Testis (tissue), 3 donors: Measurements from ENCODE around the gene KCNN3. TPM values are rescaled to one million over a fixed set of nuclear protein-coding genes. Genes with fewer than 3 reads are reported as not detected.

ENCODE experiments used
- DNase-seq: peaks from one replicate; pipeline ENCODE4 v3.0.0-alpha.2; 2019
- H3K27ac ChIP-seq, 2 donors: fragments of 200-600 bp; sonication (generic); one replicate each; pipeline ENCODE4 v1.5.1; 2019
- H3K27me3 ChIP-seq: fragments of 200-600 bp; sonication (generic); one replicate; pipeline ENCODE4 v1.5.1; 2019
- H3K36me3 ChIP-seq: fragments of 200-600 bp; sonication (generic); one replicate; pipeline ENCODE4 v1.5.1; 2017; ENCODE audit warnings: low read depth; ENCODE audit errors: missing control alignments
- H3K4me1 ChIP-seq: fragments of 200-600 bp; sonication (generic); one replicate; pipeline ENCODE4 v1.5.1; 2019
- H3K4me3 ChIP-seq, 2 donors: fragments of 200-600 bp; sonication (generic); one replicate each; pipeline ENCODE4 v1.5.1; 2017 to 2019
- H3K9me3 ChIP-seq: fragments of 200-600 bp; sonication (generic); one replicate; pipeline ENCODE4 v1.5.1; 2017
- POLR2A ChIP-seq: fragments of 450-650 bp; IDR thresholded peaks from one replicate; pipeline ENCODE4 v1.6.1; 2017; ENCODE audit warnings: antibody characterized with exemption, mild to moderate bottlenecking, moderate library complexity
- WGBS, 2 donors: methylation state at CpG; one replicate each; pipeline ENCODE4 v1.1.5; 2018; 5-methylcytosine and 5-hydroxymethylcytosine counted together
- intact Hi-C: fragments of 100-400 bp; cut with DNase I; formaldehyde crosslinking; loops from one replicate; pipeline ENCODE4 v1.15.1; 2023; ENCODE audit warnings: low total_unique reads
- polyA plus RNA-seq: library from polyadenylated mRNA; stranded (reverse); fragments of 350-450 nt; fragmentation: Illumina TruSeq; extraction: RNeasy Lipid Tissue Mini Kit (QIAGEN cat#74804); gene quantifications from one replicate; pipeline ENCODE4 v1.2.3, GENCODE V29; 2014; ENCODE audit warnings: low read depth, low replicate concordance; ENCODE audit not compliant: insufficient read depth
- total RNA-seq, 2 donors: library from RNA; depleted of rRNA; stranded (reverse); fragments of >200 nt; gene quantifications; one replicate each; pipeline ENCODE4 v1.2.3, GENCODE V29; 2016
- TF ChIP-seq, protein P1 (sequence below), 3 experiments: fragments of 450-650 bp in 2 of 3; fragments of 200-600 bp in 1 of 3; sonication (generic) in 1 of 3; IDR thresholded peaks; one replicate each; pipeline ENCODE4 v1.5.1; 2016 to 2019; ENCODE audit warnings: antibody characterized with exemption in 3 of 3, mild to moderate bottlenecking in 2 of 3, moderate library complexity in 1 of 3

KCNN3 gene
- total and polyA plus RNA-seq, 3 donors from 2014 or later: 0.24 to 0.78 (median 0.56) TPM

DNA sequence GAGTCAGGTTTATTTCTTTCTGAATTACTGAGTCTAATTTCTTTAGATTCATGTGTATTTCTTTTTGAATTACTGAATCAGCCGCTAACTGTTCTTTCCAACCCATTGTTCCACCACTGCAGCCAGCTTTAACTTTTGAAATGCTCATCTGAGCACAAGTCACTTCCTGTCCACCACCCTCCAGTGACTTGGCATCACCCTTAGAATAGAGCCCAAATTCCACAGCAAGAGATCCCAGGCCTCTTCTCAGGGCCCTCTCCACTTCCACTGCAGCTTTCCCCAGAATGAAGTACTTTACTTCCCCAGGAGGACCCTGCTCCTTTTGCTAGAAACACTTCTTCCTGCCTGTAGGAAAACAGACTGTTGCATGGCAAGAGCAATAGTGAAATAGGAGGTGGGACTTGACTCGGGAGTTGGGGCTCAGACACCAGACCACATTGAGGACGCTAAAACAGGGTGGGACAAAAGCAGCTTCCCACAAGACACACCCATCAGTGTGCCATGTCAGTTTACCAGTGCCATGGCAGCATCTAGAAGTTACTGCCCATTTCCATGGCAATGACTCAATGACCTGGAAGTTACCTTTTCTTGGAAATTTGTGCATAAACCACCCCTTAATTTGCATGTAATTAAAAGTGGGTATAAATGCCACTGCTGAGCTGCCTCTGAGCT lies 205.6 kb downstream of the KCNN3 start:
- WGBS, 2 donors: 73 to 86% methylated on average over 3 of the region's 3 CpGs
- Histone ChIP-seq H3K36me3 (no peaks in the 10 kb centered on the region), H3K27ac (no peak overlapping the region), H3K27me3 (no peaks in the 10 kb centered on the region), H3K4me1 (no peaks in the 10 kb centered on the region), H3K9me3 (no peaks in the 10 kb centered on the region), H3K4me3 (no peak overlapping the region)
- no peak for DNase-seq
- TF ChIP-seq POLR2A: no peak
- TF ChIP-seq, protein P1, sequence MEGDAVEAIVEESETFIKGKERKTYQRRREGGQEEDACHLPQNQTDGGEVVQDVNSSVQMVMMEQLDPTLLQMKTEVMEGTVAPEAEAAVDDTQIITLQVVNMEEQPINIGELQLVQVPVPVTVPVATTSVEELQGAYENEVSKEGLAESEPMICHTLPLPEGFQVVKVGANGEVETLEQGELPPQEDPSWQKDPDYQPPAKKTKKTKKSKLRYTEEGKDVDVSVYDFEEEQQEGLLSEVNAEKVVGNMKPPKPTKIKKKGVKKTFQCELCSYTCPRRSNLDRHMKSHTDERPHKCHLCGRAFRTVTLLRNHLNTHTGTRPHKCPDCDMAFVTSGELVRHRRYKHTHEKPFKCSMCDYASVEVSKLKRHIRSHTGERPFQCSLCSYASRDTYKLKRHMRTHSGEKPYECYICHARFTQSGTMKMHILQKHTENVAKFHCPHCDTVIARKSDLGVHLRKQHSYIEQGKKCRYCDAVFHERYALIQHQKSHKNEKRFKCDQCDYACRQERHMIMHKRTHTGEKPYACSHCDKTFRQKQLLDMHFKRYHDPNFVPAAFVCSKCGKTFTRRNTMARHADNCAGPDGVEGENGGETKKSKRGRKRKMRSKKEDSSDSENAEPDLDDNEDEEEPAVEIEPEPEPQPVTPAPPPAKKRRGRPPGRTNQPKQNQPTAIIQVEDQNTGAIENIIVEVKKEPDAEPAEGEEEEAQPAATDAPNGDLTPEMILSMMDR (IDR thresholded peaks at IDR 0.05): no peak
- intact Hi-C loops: no loop called here

DNA sequence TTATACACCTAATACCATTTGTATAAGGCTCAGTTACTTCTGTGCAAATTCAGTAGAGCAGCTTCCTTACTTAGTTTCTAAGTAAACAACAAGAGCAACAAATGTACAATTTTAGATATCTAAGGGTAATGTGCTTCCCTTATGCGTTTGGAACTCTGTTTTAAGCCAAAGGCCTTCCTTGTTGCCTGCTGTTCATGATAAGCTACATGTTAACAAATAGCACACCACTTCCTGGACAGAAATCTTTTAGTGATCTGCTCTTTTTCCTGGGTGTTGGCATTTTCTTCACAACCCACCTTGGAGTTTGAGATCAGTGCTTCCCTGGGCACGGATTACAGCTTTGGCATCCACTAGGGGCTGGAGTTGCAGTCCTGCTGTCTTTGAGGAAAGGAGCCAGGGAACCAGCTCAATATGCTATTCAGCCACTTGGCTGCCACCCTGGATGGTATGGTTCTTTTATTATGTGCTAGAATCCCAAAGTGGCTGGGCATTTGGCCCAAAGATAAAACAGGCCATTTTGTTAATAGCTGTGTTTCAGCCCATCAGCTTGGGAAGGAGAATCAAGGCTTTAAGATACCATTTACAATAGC lies 206.5 kb downstream of the KCNN3 start:
- no peak for DNase-seq
- no peaks in the 10 kb centered on the region for H3K9me3 ChIP-seq
- no peaks in the 10 kb centered on the region for H3K36me3 ChIP-seq
- H3K4me3 ChIP-seq: no peak overlapping the region
- TF ChIP-seq, protein P1 (IDR thresholded peaks at IDR 0.05): no peak
- TF ChIP-seq POLR2A: no peak
- 44 to 51% methylated on average over 2 of the region's 2 CpGs for WGBS, 2 donors
- no peak overlapping the region for H3K27ac ChIP-seq
- intact Hi-C loops: no loop called here
- H3K27me3 ChIP-seq: no peaks in the 10 kb centered on the region
- H3K4me1 ChIP-seq: no peaks in the 10 kb centered on the region

DNA sequence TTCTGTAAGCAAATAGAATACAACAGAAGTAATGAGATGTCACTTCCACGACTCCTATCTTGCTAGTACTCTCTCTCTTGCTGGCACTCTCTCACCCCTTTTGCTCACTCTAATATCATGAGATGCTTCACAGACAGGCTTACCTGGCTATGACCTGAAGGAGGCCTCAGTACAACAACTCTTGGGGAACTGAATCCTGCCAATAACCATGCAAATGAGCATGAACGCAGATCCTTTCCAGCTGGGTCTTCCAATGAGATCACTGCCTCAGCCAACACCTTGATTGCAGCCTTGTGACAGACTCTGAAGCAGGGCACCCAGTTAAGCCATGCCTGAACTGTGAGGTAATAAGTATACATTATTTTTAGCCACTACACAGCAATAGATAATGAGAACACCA lies 209.0 kb downstream of the KCNN3 start:
- no peaks in the 10 kb centered on the region for H3K4me1 ChIP-seq
- 58 to 63% methylated on average over 2 of the region's 2 CpGs for WGBS, 2 donors
- TF ChIP-seq, protein P1 (IDR thresholded peaks at IDR 0.05): no peak
- no peak for TF ChIP-seq POLR2A
- H3K27me3 ChIP-seq: no peaks in the 10 kb centered on the region
- H3K4me3 ChIP-seq: no peak overlapping the region
- no peaks in the 10 kb centered on the region for H3K9me3 ChIP-seq
- intact Hi-C loops: no loop called here
- no peak overlapping the region for H3K27ac ChIP-seq
- no peaks in the 10 kb centered on the region for H3K36me3 ChIP-seq
- DNase-seq: no peak

- 77 to 84% methylated on average over 3 of the region's 3 CpGs for WGBS, 2 donors
- intact Hi-C loops: no loop called here
These were observed 210.1 kb downstream of the KCNN3 start for GRCh38 chr1:154659823-154660592.

More at GRCh38 chr1:154659823-154660592, 210.1 kb downstream of the KCNN3 start:
- no peaks in the 10 kb centered on the region for H3K27me3 ChIP-seq
- H3K4me3 ChIP-seq: no peak overlapping the region
- no peak overlapping the region for H3K27ac ChIP-seq
- H3K36me3 ChIP-seq: no peaks in the 10 kb centered on the region
- DNase-seq: no peak
- no peaks in the 10 kb centered on the region for H3K4me1 ChIP-seq
- TF ChIP-seq, protein P1 (IDR thresholded peaks at IDR 0.05): no peak
- no peak for TF ChIP-seq POLR2A
- H3K9me3 ChIP-seq: no peaks in the 10 kb centered on the region
